Endothelial cell of umbilical vein (primary cell): Measurements from ENCODE around the gene INPP5B. TPM values are rescaled to one million over a fixed set of nuclear protein-coding genes. Genes with fewer than 3 reads are reported as not detected.
A peak's percentile ranks its signal among the peaks of the same experiment; 100 is the strongest.
"Not testable (repeated sequence)": the region's sequence is repeated elsewhere in the genome, so short reads cannot be mapped to it uniquely, and the experiment has no call there.

ENCODE experiments used
- BruUV-seq: library from RNA; stranded (reverse); fragments of 400-500 nt; replicated peaks from 2 replicates; lab custom pipeline; 2021; lab: Mats Ljungman, UMichigan
- CTCF ChIA-PET: fragments of 300-600, 350-600 bp; sonication (Branson Sonifier 250); formaldehyde crosslinking; loops from one replicate; lab custom pipeline; 2021; ENCODE audit warnings: antibody characterized with exemption, inconsistent platforms; lab: Charles Lee
- POLR2A ChIA-PET: fragments of 300-600, 350-600 bp; sonication (Branson Sonifier 250); formaldehyde crosslinking; loops from one replicate; lab custom pipeline; 2021; ENCODE audit warnings: antibody characterized with exemption, inconsistent platforms; lab: Charles Lee
- DNase-seq: peaks from one replicate; pipeline ENCODE4 v3.0.0-alpha.2; 2011; ENCODE audit warnings: low read depth, low spot score
- FAIRE-seq: peaks from 2 replicates; lab custom pipeline; 2011; peaks lifted over from hg19 to GRCh38; lab: Jason Lieb, UNC
- H2AFZ ChIP-seq: 2 replicates; pipeline ENCODE4 v1.6.0; 2012; ENCODE audit warnings: low read depth, low read length, control low read depth, inconsistent platforms
- H3K27ac ChIP-seq: 2 replicates; pipeline ENCODE4 v1.5.1; 2011; ENCODE audit warnings: low read depth, mild to moderate bottlenecking, control low read depth, low read length, moderate library complexity; ENCODE audit not compliant: insufficient read depth
- H3K27me3 ChIP-seq, 2 experiments: 2 replicates each; pipeline versions ENCODE4 v1.6.0 to v1.6.1; 2011; ENCODE audit warnings: low read length in 2 of 2, mixed read lengths in 1 of 2; ENCODE audit not compliant: control insufficient read depth in 2 of 2, insufficient read depth in 2 of 2
- H3K36me3 ChIP-seq, 2 experiments: 2 replicates in 1 of 2; 3 replicates in 1 of 2; pipeline ENCODE4 v1.5.1; 2011; ENCODE audit warnings: low read length in 2 of 2, mild to moderate bottlenecking in 1 of 2, moderate library complexity in 1 of 2; ENCODE audit not compliant: control insufficient read depth in 2 of 2, insufficient read depth in 2 of 2; ENCODE audit errors: extremely low read depth in 1 of 2
- H3K4me1 ChIP-seq: 3 replicates; pipeline ENCODE4 v1.5.1; 2011; ENCODE audit warnings: mild to moderate bottlenecking, low read length; ENCODE audit not compliant: control insufficient read depth, insufficient read depth; ENCODE audit errors: extremely low read depth
- H3K4me2 ChIP-seq: 2 replicates; pipeline ENCODE4 v1.6.1; 2011; ENCODE audit warnings: low read length, control low read depth, mixed read lengths; ENCODE audit not compliant: insufficient read depth
- H3K4me3 ChIP-seq, 3 experiments: fragments of 200-600 bp in 1 of 3; sonication (generic), shearing (Covaris generic) in 1 of 3; replicated peaks in 1 of 3; 2 replicates each; pipeline ENCODE4 v1.5.1; 2011 to 2016; ENCODE audit warnings: control low read depth in 3 of 3, low read length in 3 of 3, mild to moderate bottlenecking in 2 of 3, inconsistent platforms in 1 of 3, low read depth in 1 of 3, moderate library complexity in 1 of 3; ENCODE audit not compliant: insufficient read depth in 1 of 3
- H3K79me2 ChIP-seq: 2 replicates; pipeline ENCODE4 v1.6.0; 2012; ENCODE audit warnings: low read length, inconsistent platforms; ENCODE audit not compliant: control insufficient read depth, insufficient read depth
- H3K9ac ChIP-seq: replicated peaks from 2 replicates; pipeline ENCODE3; 2011; ENCODE audit warnings: low read length, control low read depth; ENCODE audit not compliant: insufficient read depth; ENCODE audit errors: extremely low read depth
- H3K9me1 ChIP-seq: replicated peaks from 3 replicates; pipeline ENCODE4 v1.6.0; 2011; ENCODE audit warnings: mild to moderate bottlenecking, low read length; ENCODE audit not compliant: control insufficient read depth, insufficient read depth; ENCODE audit errors: extremely low read depth
- H3K9me3 ChIP-seq: replicated peaks from 2 replicates; pipeline ENCODE4 v1.5.1; 2012; ENCODE audit warnings: low read length, inconsistent platforms; ENCODE audit not compliant: control insufficient read depth, insufficient read depth
- H4K20me1 ChIP-seq: replicated peaks from 2 replicates; pipeline ENCODE3; 2011; ENCODE audit warnings: mild to moderate bottlenecking, low read length; ENCODE audit not compliant: control insufficient read depth, insufficient read depth; ENCODE audit errors: extremely low read depth
- CTCF ChIP-seq, 2 donors: IDR thresholded peaks; 1 replicate in 1 of 2; 2 replicates in 1 of 2; pipeline ENCODE4 v1.5.1; 2011; ENCODE audit warnings: low read length in 2 of 2, mild to moderate bottlenecking in 2 of 2, moderate library complexity in 2 of 2, control low read depth in 1 of 2, inconsistent platforms in 1 of 2, low read depth in 1 of 2; ENCODE audit not compliant: insufficient read depth in 1 of 2; ENCODE audit errors: extremely low read depth in 1 of 2
- EZH2 ChIP-seq: IDR thresholded peaks from 2 replicates; pipeline ENCODE4 v1.6.1; 2012; ENCODE audit warnings: borderline replicate concordance, low read depth, mild to moderate bottlenecking, moderate library complexity, low read length, inconsistent platforms; ENCODE audit not compliant: severe bottlenecking
- FOS ChIP-seq: IDR thresholded peaks from 2 replicates; pipeline ENCODE4 v1.6.1; 2011; ENCODE audit warnings: mild to moderate bottlenecking, low read length, moderate library complexity, borderline replicate concordance; ENCODE audit not compliant: insufficient read depth
- GATA2 ChIP-seq: IDR thresholded peaks from 2 replicates; pipeline ENCODE4 v1.7.0; 2011; ENCODE audit warnings: low read depth, mild to moderate bottlenecking, moderate library complexity, mixed read lengths, low read length; ENCODE audit not compliant: insufficient read length, insufficient read depth
- JUN ChIP-seq: IDR thresholded peaks from 2 replicates; pipeline ENCODE4 v1.6.1; 2011; ENCODE audit warnings: borderline replicate concordance, low read depth; ENCODE audit not compliant: insufficient read length, insufficient read depth
- MAX ChIP-seq: IDR thresholded peaks from 2 replicates; pipeline ENCODE4 v1.6.1; 2011; ENCODE audit not compliant: insufficient read depth, insufficient read length
- MYC ChIP-seq: IDR thresholded peaks from one replicate; pipeline ENCODE4 v1.6.1; 2011; ENCODE audit warnings: mild to moderate bottlenecking, low read depth, low read length
- POLR2A ChIP-seq: IDR thresholded peaks from 2 replicates; pipeline ENCODE4 v1.6.1; 2012; ENCODE audit warnings: low read depth, mild to moderate bottlenecking, control low read depth, low read length
- POLR2AphosphoS5 ChIP-seq: IDR thresholded peaks from 2 replicates; pipeline ENCODE4 v1.6.1; 2012; ENCODE audit warnings: low read depth, mild to moderate bottlenecking, control low read depth, low read length, moderate library complexity; ENCODE audit not compliant: insufficient read depth
- dilution Hi-C: fragments of 300-500 bp; cut with MboI; formaldehyde crosslinking; loops from one replicate; pipeline ENCODE4 v1.15.0; 2019; ENCODE audit warnings: low sequenced_read_pairs; ENCODE audit not compliant: extremely low pct_ligation_motif_present
- intact Hi-C: fragments of 100-400 bp; cut with micrococcal nuclease; formaldehyde crosslinking; loops from one replicate; pipeline ENCODE4 v1.10.0; 2022
- polyA plus RNA-seq, 4 experiments: library from polyadenylated mRNA; depleted of rRNA in 3 of 4; stranded (reverse) in 3 of 4; unstranded in 1 of 4; fragments of >200 nt; gene quantifications; 2 replicates each; pipeline versions ENCODE4 v1.2.1 to v1.2.3, GENCODE V29; 2011 to 2012; ENCODE audit warnings: missing spikeins in 1 of 4
- total RNA-seq: library from RNA; stranded (reverse); gene quantifications from 2 replicates; pipeline ENCODE4 v1.2.3, GENCODE V29; 2021

The INPP5B gene
- total and polyA plus RNA-seq, 2 donors (not counting 3 experiments of a cell fraction or from before 2014, with no cell fraction given) = 7.4 to 14.7 TPM

- H2AFZ ChIP-seq, H3K4me1 ChIP-seq, dilution Hi-C loops, H3K4me2 ChIP-seq, H3K9ac ChIP-seq, POLR2A ChIA-PET, H3K27ac ChIP-seq, H3K79me2 ChIP-seq, H3K9me3 ChIP-seq, BruUV-seq, H4K20me1 ChIP-seq, H3K9me1 ChIP-seq, H3K27me3 ChIP-seq, H3K4me3 ChIP-seq: not testable (repeated sequence)
- peak; percentile 84 for FAIRE-seq
- H3K36me3 ChIP-seq = peaks cover 13 to 31% of the 10 kb centered on the region in 2 experiments
- TF ChIP-seq CTCF (IDR thresholded peaks at IDR 0.05; ENCODE audit: extremely low read depth in 1 of 2, insufficient read depth in 1 of 2, low read depth in 1 of 2, low read length in 2 of 2) = peak; percentile 49 to 56
- DNase-seq = peak; percentile 50
- intact Hi-C loops = loop anchor here (1.0 kb wide), 2 partner anchors 56 to 85 kb away; no protein-coding TSS in a partner anchor
- CTCF ChIA-PET = interaction anchor here (1.1 to 1.2 kb wide), 6 partner anchors 15 to 95 kb away, joined by 3 to 4 read pairs (median 3); partner anchors contain the start of genes INPP5B and SF3A3
Observed at GRCh38 chr1:37975083-37975482, 28.2 kb upstream of the INPP5B start.

GRCh38 chr1:37974567-37974966, 27.7 kb upstream of the INPP5B start:
- no peaks in the 10 kb centered on the region for H3K27me3 ChIP-seq
- H2AFZ ChIP-seq = no peak overlapping the region
- no peak overlapping the region for H3K4me2 ChIP-seq
- FAIRE-seq = no peak
- POLR2A ChIA-PET = no interaction called here
- H3K4me1 ChIP-seq = no peaks in the 10 kb centered on the region
- no peak for DNase-seq
- no peaks in the 10 kb centered on the region for H3K9me3 ChIP-seq
- no peak overlapping the region for H3K4me3 ChIP-seq
- dilution Hi-C loops (no loop called here), intact Hi-C loops (no loop called here)
- H3K9me1 ChIP-seq = no peaks in the 10 kb centered on the region
- H3K79me2 ChIP-seq = no peaks in the 10 kb centered on the region
- H3K36me3 ChIP-seq = peaks cover 11 to 28% of the 10 kb centered on the region in 2 experiments
- no peak for TF ChIP-seq CTCF (IDR thresholded peaks at IDR 0.05; ENCODE audit: extremely low read depth in 1 of 2, insufficient read depth in 1 of 2, low read depth in 1 of 2, low read length in 2 of 2)
- no peak for TF ChIP-seq EZH2
- no peak for TF ChIP-seq FOS
- no peak for TF ChIP-seq MAX
- TF ChIP-seq POLR2A = no peak
- TF ChIP-seq GATA2 = no peak
- no peak for TF ChIP-seq MYC
- no peak for TF ChIP-seq POLR2AphosphoS5
- TF ChIP-seq JUN = no peak
- H4K20me1 ChIP-seq = no peaks in the 10 kb centered on the region
- no TSS peak for BruUV-seq
- no peak overlapping the region for H3K27ac ChIP-seq
- no peak overlapping the region for H3K9ac ChIP-seq
- CTCF ChIA-PET = interaction anchor here (1.2 kb wide), 1 partner anchor 15 kb away, joined by 3 read pairs; the partner anchor contains the start of gene SF3A3
